ENCODE measurements around the gene MYH11. TPM values are rescaled to one million over a fixed set of nuclear protein-coding genes. Genes with fewer than 3 reads are reported as not detected.
"Not testable (repeated sequence)": the region's sequence is repeated elsewhere in the genome, so short reads cannot be mapped to it uniquely, and the experiment has no call there.

Gene MYH11
- total RNA-seq, 6 experiments from 2014 or later = 1.5 to 3.9 (median 2.7) TPM

- no peak for DNase-seq
- ATAC-seq = no peak
- Histone ChIP-seq H3K4me1 (no peaks in the 10 kb centered on the region), H3K36me3 (no peaks in the 10 kb centered on the region), H3K27me3 (no peaks in the 10 kb centered on the region), H3K27ac (no peak overlapping the region), H3K4me3 (no peak overlapping the region), H3K9me3 (peaks cover 0 to 8% (median 0%) of the 10 kb centered on the region in 4 donors)
- no peak for TF ChIP-seq POLR2A (IDR thresholded peaks at IDR 0.05)
- TF ChIP-seq CTCF (IDR thresholded peaks at IDR 0.05) = no peak
- intact Hi-C loops (cut with DNase I) = loop anchor here in 1 of 2 donors (5.0 kb wide), 1 partner anchor 57 kb away; no protein-coding TSS in a partner anchor
- WGBS (ENCODE audit: insufficient coverage, low coverage, low lambda C conversion rate, missing lambda C conversion rate) = 67% methylated on average over 2 of the region's 2 CpGs
Observed at GRCh38 chr16:15819046-15819445, 37.8 kb downstream of the MYH11 start.

- no peaks in the 10 kb centered on the region for H3K36me3 ChIP-seq
- H3K27me3 ChIP-seq = no peaks in the 10 kb centered on the region
- intact Hi-C loops (cut with DNase I) = loop anchor here in 1 of 2 donors (5.0 kb wide), 1 partner anchor 55 kb away; no protein-coding TSS in a partner anchor
- 52% methylated on average over 2 of the region's 2 CpGs for WGBS (ENCODE audit: insufficient coverage, low coverage, low lambda C conversion rate, missing lambda C conversion rate)
- no peak overlapping the region for H3K4me3 ChIP-seq
- no peak for TF ChIP-seq CTCF (IDR thresholded peaks at IDR 0.05)
- no peak for TF ChIP-seq POLR2A (IDR thresholded peaks at IDR 0.05)
- ATAC-seq = no peak
- H3K4me1 ChIP-seq = no peaks in the 10 kb centered on the region
- no peak for DNase-seq
- H3K9me3 ChIP-seq = peaks cover 0 to 8% (median 0%) of the 10 kb centered on the region in 4 donors
- H3K27ac ChIP-seq = no peak overlapping the region
Observed at GRCh38 chr16:15817446-15817845, 39.4 kb downstream of the MYH11 start.

GRCh38 chr16:15816228-15816627, 40.6 kb downstream of the MYH11 start:
- ATAC-seq = no peak
- Histone ChIP-seq H3K9me3 (peaks cover 0 to 8% (median 0%) of the 10 kb centered on the region in 4 donors), H3K4me3 (no peak overlapping the region), H3K27ac (no peak overlapping the region), H3K4me1 (no peaks in the 10 kb centered on the region), H3K27me3 (no peaks in the 10 kb centered on the region), H3K36me3 (no peaks in the 10 kb centered on the region)
- no peak for DNase-seq
- intact Hi-C loops (cut with DNase I) = loop anchor here in 1 of 2 donors (5.0 kb wide), 1 partner anchor 54 kb away; no protein-coding TSS in a partner anchor
- TF ChIP-seq POLR2A (IDR thresholded peaks at IDR 0.05) (no peak), CTCF (IDR thresholded peaks at IDR 0.05) (no peak)

- intact Hi-C loops (cut with DNase I); H3K9me3 ChIP-seq; H3K27ac ChIP-seq; H3K4me3 ChIP-seq; ATAC-seq; H3K27me3 ChIP-seq; H3K36me3 ChIP-seq; DNase-seq; H3K4me1 ChIP-seq: not testable (repeated sequence)
- 57% methylated on average over 3 of the region's 3 CpGs for WGBS (ENCODE audit: insufficient coverage, low coverage, low lambda C conversion rate, missing lambda C conversion rate)
Observed at GRCh38 chr16:15812401-15812750, 44.5 kb downstream of the MYH11 start.

- H3K9me3 ChIP-seq = peaks cover 0 to 8% (median 0%) of the 10 kb centered on the region in 4 donors
- H3K4me1 ChIP-seq = no peaks in the 10 kb centered on the region
- TF ChIP-seq CTCF (IDR thresholded peaks at IDR 0.05) (no peak), POLR2A (IDR thresholded peaks at IDR 0.05) (no peak)
- intact Hi-C loops (cut with DNase I) = no loop called here
- H3K27me3 ChIP-seq = no peaks in the 10 kb centered on the region
- H3K4me3 ChIP-seq = no peak overlapping the region
- ATAC-seq (no peak), DNase-seq (no peak)
- H3K27ac ChIP-seq = no peak overlapping the region
- 26% methylated on average over 10 of the region's 13 CpGs for WGBS (ENCODE audit: insufficient coverage, low coverage, low lambda C conversion rate, missing lambda C conversion rate)
- no peaks in the 10 kb centered on the region for H3K36me3 ChIP-seq
Observed at GRCh38 chr16:15811481-15812400, 45.1 kb downstream of the MYH11 start.
